Nephron progenitor cell (in vitro differentiated cells): ENCODE results near the gene TNIP1.

Experiments used
- DNase-seq: peaks from one replicate; pipeline ENCODE4 v3.0.0; 2021
- H3K27ac Mint-ChIP-seq: 2 replicates; pipeline ENCODE4 v1.8.0; 2021; ENCODE audit warnings: mild to moderate bottlenecking, moderate library complexity, mixed read lengths
- H3K27me3 Mint-ChIP-seq: 2 replicates; pipeline ENCODE4 v1.8.0; 2021; ENCODE audit warnings: mild to moderate bottlenecking, low read depth, mixed read lengths; ENCODE audit not compliant: poor library complexity
- H3K36me3 Mint-ChIP-seq: 2 replicates; pipeline ENCODE4 v1.8.0; 2021; ENCODE audit warnings: low read depth, mixed read lengths
- H3K4me1 Mint-ChIP-seq: 2 replicates; pipeline ENCODE4 v1.8.0; 2021; ENCODE audit warnings: mixed read lengths
- H3K4me3 Mint-ChIP-seq: 2 replicates; pipeline ENCODE4 v1.8.0; 2021; ENCODE audit warnings: mild to moderate bottlenecking, moderate library complexity, mixed read lengths
- H3K9me3 Mint-ChIP-seq: 2 replicates; pipeline ENCODE4 v1.8.0; 2021; ENCODE audit warnings: mild to moderate bottlenecking, moderate library complexity, mixed read lengths
- CTCF ChIP-seq: fragments of 200-600 bp; sonication (generic); IDR thresholded peaks from 2 replicates; pipeline ENCODE4 v1.5.0; 2021; ENCODE audit warnings: antibody characterized with exemption

TNIP1 gene

GRCh38 chr5:151054709-151055108 lies 26.1 kb downstream of the TNIP1 start:
- peaks cover 5% of the 10 kb centered on the region for H3K4me1 Mint-ChIP-seq
- H3K27ac Mint-ChIP-seq, result peak overlapping the region; percentile 45
- H3K9me3 Mint-ChIP-seq, result no peaks in the 10 kb centered on the region
- TF ChIP-seq CTCF, result no peak
- peaks cover 3% of the 10 kb centered on the region for H3K27me3 Mint-ChIP-seq
- no peak for DNase-seq
- no peak overlapping the region for H3K4me3 Mint-ChIP-seq
- H3K36me3 Mint-ChIP-seq, result peaks cover 29% of the 10 kb centered on the region

- peaks cover 5% of the 10 kb centered on the region for H3K4me1 Mint-ChIP-seq
- no peak overlapping the region for H3K27ac Mint-ChIP-seq
- peaks cover 3% of the 10 kb centered on the region for H3K27me3 Mint-ChIP-seq
- no peak overlapping the region for H3K4me3 Mint-ChIP-seq
- no peak for TF ChIP-seq CTCF
- peaks cover 27% of the 10 kb centered on the region for H3K36me3 Mint-ChIP-seq
- H3K9me3 Mint-ChIP-seq, result no peaks in the 10 kb centered on the region
- no peak for DNase-seq
Observed at GRCh38 chr5:151053796-151054462, 26.9 kb downstream of the TNIP1 start.

GRCh38 chr5:151052836-151053235 lies 28.0 kb downstream of the TNIP1 start:
- H3K27me3 Mint-ChIP-seq, result peaks cover 7% of the 10 kb centered on the region
- H3K27ac Mint-ChIP-seq, result peak overlapping the region; percentile 79
- DNase-seq, result no peak
- no peaks in the 10 kb centered on the region for H3K9me3 Mint-ChIP-seq
- peaks cover 36% of the 10 kb centered on the region for H3K36me3 Mint-ChIP-seq
- H3K4me3 Mint-ChIP-seq, result no peak overlapping the region
- H3K4me1 Mint-ChIP-seq, result peaks cover 5% of the 10 kb centered on the region
- no peak for TF ChIP-seq CTCF

GRCh38 chr5:151051931-151052608 lies 28.8 kb downstream of the TNIP1 start:
- H3K9me3 Mint-ChIP-seq, result no peaks in the 10 kb centered on the region
- H3K4me3 Mint-ChIP-seq, result no peak overlapping the region
- H3K27ac Mint-ChIP-seq, result peak overlapping the region; percentile 79
- DNase-seq, result no peak
- H3K4me1 Mint-ChIP-seq, result peaks cover 5% of the 10 kb centered on the region
- peaks cover 41% of the 10 kb centered on the region for H3K36me3 Mint-ChIP-seq
- TF ChIP-seq CTCF, result no peak
- H3K27me3 Mint-ChIP-seq, result peaks cover 7% of the 10 kb centered on the region

- H3K27me3 Mint-ChIP-seq, result peaks cover 4% of the 10 kb centered on the region
- no peak overlapping the region for H3K4me3 Mint-ChIP-seq
- H3K9me3 Mint-ChIP-seq, result no peaks in the 10 kb centered on the region
- DNase-seq, result peak; percentile 82
- no peak overlapping the region for H3K27ac Mint-ChIP-seq
- peaks cover 45% of the 10 kb centered on the region for H3K36me3 Mint-ChIP-seq
- peak; percentile 78 for TF ChIP-seq CTCF
- peaks cover 5% of the 10 kb centered on the region for H3K4me1 Mint-ChIP-seq
Observed at GRCh38 chr5:151051066-151051930, 29.5 kb downstream of the TNIP1 start.
